ENCODE results near the gene PLCG1. TPM values are rescaled to one million over a fixed set of nuclear protein-coding genes. Genes with fewer than 3 reads are reported as not detected.

PLCG1 gene
- total RNA-seq, 1 donor from 2014 or later, result 94.0 TPM

GRCh38 chr20:41178904-41179432 lies 41.6 kb downstream of the PLCG1 start:
- Histone ChIP-seq H3K27ac (peak overlapping the region; percentile 36), H3K27me3 (ENCODE audit: low read depth) (no peaks in the 10 kb centered on the region), H3K9me3 (no peaks in the 10 kb centered on the region), H3K36me3 (peaks cover 47% of the 10 kb centered on the region), H3K4me3 (no peak overlapping the region), H3K4me1 (peaks cover 31% of the 10 kb centered on the region)
- ATAC-seq (no peak), DNase-seq (peak; percentile 40)
- TF ChIP-seq CTCF (IDR thresholded peaks at IDR 0.05), result no peak
- intact Hi-C loops (cut with DNase I), result no loop called here

- peak; percentile 35 for DNase-seq
- Histone ChIP-seq H3K4me3 (no peak overlapping the region), H3K4me1 (peaks cover 30% of the 10 kb centered on the region), H3K27ac (peak overlapping the region; percentile 36), H3K36me3 (peaks cover 44% of the 10 kb centered on the region), H3K27me3 (ENCODE audit: low read depth) (no peaks in the 10 kb centered on the region), H3K9me3 (no peaks in the 10 kb centered on the region)
- intact Hi-C loops (cut with DNase I), result no loop called here
- ATAC-seq, result no peak
- TF ChIP-seq CTCF (IDR thresholded peaks at IDR 0.05), result no peak
Measured at GRCh38 chr20:41179961-41180360, 42.6 kb downstream of the PLCG1 start.

GRCh38 chr20:41180599-41181333 lies 43.4 kb downstream of the PLCG1 start:
- intact Hi-C loops (cut with DNase I), result no loop called here
- no peak overlapping the region for H3K4me3 ChIP-seq
- TF ChIP-seq CTCF (IDR thresholded peaks at IDR 0.05), result no peak
- no peaks in the 10 kb centered on the region for H3K27me3 ChIP-seq (ENCODE audit: low read depth)
- no peaks in the 10 kb centered on the region for H3K9me3 ChIP-seq
- peak; percentile 41 for DNase-seq
- peaks cover 22% of the 10 kb centered on the region for H3K4me1 ChIP-seq
- peak overlapping the region; percentile 15 for H3K27ac ChIP-seq
- H3K36me3 ChIP-seq, result peaks cover 40% of the 10 kb centered on the region
- peak; percentile 22 to 44 for ATAC-seq

- TF ChIP-seq CTCF (IDR thresholded peaks at IDR 0.05), result no peak
- intact Hi-C loops (cut with DNase I), result no loop called here
- DNase-seq (peak; percentile 9), ATAC-seq (no peak)
- Histone ChIP-seq H3K27me3 (ENCODE audit: low read depth) (no peaks in the 10 kb centered on the region), H3K4me1 (peaks cover 20% of the 10 kb centered on the region), H3K9me3 (no peaks in the 10 kb centered on the region), H3K27ac (no peak overlapping the region), H3K36me3 (peaks cover 32% of the 10 kb centered on the region), H3K4me3 (no peak overlapping the region)
Measured at GRCh38 chr20:41181567-41181966, 44.2 kb downstream of the PLCG1 start.

GRCh38 chr20:41182296-41183212 lies 45.2 kb downstream of the PLCG1 start:
- Histone ChIP-seq H3K36me3 (peaks cover 24% of the 10 kb centered on the region), H3K4me1 (peaks cover 15% of the 10 kb centered on the region), H3K27ac (no peak overlapping the region), H3K9me3 (no peaks in the 10 kb centered on the region), H3K4me3 (no peak overlapping the region), H3K27me3 (ENCODE audit: low read depth) (no peaks in the 10 kb centered on the region)
- no peak for TF ChIP-seq CTCF (IDR thresholded peaks at IDR 0.05)
- ATAC-seq, result no peak
- intact Hi-C loops (cut with DNase I), result no loop called here
- peak; percentile 30 for DNase-seq

Data from lower lobe of right lung (tissue), 2 donors.